ENCODE measurements around the gene MRPS2. TPM values are rescaled to one million over a fixed set of nuclear protein-coding genes. Genes with fewer than 3 reads are reported as not detected.

Gene MRPS2
- total and polyA plus RNA-seq, 3 experiments from 2014 or later, result 50.9 to 71.0 (median 66.7) TPM

DNA sequence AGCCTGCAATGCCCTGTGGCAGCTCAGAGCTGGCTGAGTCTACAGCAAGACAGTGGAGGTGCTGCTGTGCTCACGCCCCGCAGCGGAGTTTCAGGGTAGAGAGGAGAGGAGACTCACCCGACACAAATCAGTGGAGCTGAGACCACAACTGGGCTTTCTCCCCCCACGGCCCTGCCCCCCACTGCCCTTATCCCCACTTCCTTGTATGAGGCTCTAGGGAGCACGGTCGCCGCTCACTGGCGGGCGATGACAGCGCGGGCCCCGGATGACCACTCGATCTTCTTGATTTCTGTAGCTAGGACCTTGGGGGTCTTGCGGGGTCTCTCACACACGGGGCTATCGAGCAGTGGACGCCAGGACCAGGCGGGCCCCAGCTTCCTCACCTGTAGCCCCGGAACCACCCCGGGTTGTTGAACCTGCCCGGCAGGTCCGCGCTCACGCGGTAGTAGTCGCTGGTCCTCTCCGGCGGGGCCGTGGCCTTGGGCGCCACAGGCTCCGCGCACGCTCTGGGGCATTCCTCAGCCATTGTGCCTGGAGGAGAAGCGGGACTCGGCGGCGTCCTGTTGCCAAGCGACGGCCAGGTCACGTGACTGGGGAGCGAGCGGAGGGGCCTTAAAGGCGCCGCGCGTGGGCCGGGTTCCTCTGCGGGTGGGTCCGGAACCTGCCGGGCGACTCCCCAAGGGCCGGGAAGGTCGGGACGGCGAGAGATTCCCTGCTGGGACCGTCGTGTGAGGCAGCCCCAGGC is 984 bp upstream of the MRPS2 start:
- peak; percentile 78 to 93 (median 91) for DNase-seq
- peaks cover 3 to 12% of the 10 kb centered on the region in 2 donors for H3K27me3 Mint-ChIP-seq
- peak overlapping the region in 5 of 8 donors; percentile 19 to 89 (median 63) for H3K27ac Mint-ChIP-seq
- peak overlapping the region; percentile 79 to 94 (median 89) for H3K4me3 Mint-ChIP-seq
- POLR2A ChIA-PET, result no interaction called here
- H3K4me1 Mint-ChIP-seq, result peaks cover 15 to 31% (median 22%) of the 10 kb centered on the region in 3 donors
- no peaks in the 10 kb centered on the region for H3K9me3 Mint-ChIP-seq
- peaks cover 18% of the 10 kb centered on the region for H3K36me3 ChIP-seq (ENCODE audit: insufficient read depth, low read length)
- H3K4me3 ChIP-seq (ENCODE audit: low read length), result peak overlapping the region; percentile 79
- peaks cover 27% of the 10 kb centered on the region for H3K4me1 ChIP-seq (ENCODE audit: insufficient read depth, low read length)
- peak overlapping the region; percentile 64 for H3K27ac ChIP-seq (ENCODE audit: low read depth, low read length)
- CTCF ChIA-PET, result interaction anchor here (0.9 kb wide), 1 partner anchor 18 kb away, joined by 4 read pairs; no protein-coding TSS in a partner anchor
- peaks cover 0 to 28% (median 4%) of the 10 kb centered on the region in 3 donors for H3K36me3 Mint-ChIP-seq
- no peaks in the 10 kb centered on the region for H3K9me3 ChIP-seq (ENCODE audit: low read length)
- no peaks in the 10 kb centered on the region for H3K27me3 ChIP-seq (ENCODE audit: insufficient read depth, low read length, poor library complexity, severe bottlenecking)

DNA sequence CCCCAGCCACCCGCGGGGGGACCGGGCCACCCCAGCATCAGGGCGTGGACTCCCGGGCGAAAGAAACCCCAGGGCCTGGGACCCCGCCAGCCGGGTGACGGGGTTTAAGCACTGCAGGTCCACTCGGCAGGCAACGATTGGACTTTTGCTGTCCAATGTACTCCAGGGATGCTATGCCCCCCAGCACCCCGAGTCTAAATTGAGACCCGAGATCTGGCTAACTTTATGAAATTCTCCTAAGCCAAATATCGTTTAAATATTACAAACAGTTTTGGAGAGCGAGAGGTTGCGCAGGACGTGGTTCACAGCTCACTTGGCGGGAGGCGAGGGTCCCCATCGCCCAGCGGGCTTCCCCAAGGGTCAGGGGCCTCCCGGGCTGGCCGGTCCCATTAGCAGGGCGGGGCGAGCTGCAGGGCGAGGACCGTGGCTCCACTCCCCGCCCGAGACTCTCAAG is 384 bp upstream of the MRPS2 start:
- Mint-ChIP-seq H3K36me3 (peaks cover 0 to 34% (median 5%) of the 10 kb centered on the region in 3 donors), H3K9me3 (no peaks in the 10 kb centered on the region), H3K4me3 (peak overlapping the region; percentile 86 to 98 (median 91)), H3K27me3 (peaks cover 3 to 6% of the 10 kb centered on the region in 2 donors), H3K27ac (peak overlapping the region in 3 of 8 donors; percentile 21 to 89 (median 77)), H3K4me1 (peaks cover 17 to 34% (median 25%) of the 10 kb centered on the region in 3 donors)
- Histone ChIP-seq H3K36me3 (ENCODE audit: insufficient read depth, low read length) (peaks cover 18% of the 10 kb centered on the region), H3K27me3 (ENCODE audit: insufficient read depth, low read length, poor library complexity, severe bottlenecking) (no peaks in the 10 kb centered on the region), H3K27ac (ENCODE audit: low read depth, low read length) (peak overlapping the region; percentile 64), H3K4me3 (ENCODE audit: low read length) (peak overlapping the region; percentile 79), H3K4me1 (ENCODE audit: insufficient read depth, low read length) (peaks cover 27% of the 10 kb centered on the region), H3K9me3 (ENCODE audit: low read length) (no peaks in the 10 kb centered on the region)
- CTCF ChIA-PET, result interaction anchor here (0.9 kb wide), 1 partner anchor 19 kb away, joined by 4 read pairs; no protein-coding TSS in a partner anchor
- POLR2A ChIA-PET, result no interaction called here
- no peak for DNase-seq

DNA sequence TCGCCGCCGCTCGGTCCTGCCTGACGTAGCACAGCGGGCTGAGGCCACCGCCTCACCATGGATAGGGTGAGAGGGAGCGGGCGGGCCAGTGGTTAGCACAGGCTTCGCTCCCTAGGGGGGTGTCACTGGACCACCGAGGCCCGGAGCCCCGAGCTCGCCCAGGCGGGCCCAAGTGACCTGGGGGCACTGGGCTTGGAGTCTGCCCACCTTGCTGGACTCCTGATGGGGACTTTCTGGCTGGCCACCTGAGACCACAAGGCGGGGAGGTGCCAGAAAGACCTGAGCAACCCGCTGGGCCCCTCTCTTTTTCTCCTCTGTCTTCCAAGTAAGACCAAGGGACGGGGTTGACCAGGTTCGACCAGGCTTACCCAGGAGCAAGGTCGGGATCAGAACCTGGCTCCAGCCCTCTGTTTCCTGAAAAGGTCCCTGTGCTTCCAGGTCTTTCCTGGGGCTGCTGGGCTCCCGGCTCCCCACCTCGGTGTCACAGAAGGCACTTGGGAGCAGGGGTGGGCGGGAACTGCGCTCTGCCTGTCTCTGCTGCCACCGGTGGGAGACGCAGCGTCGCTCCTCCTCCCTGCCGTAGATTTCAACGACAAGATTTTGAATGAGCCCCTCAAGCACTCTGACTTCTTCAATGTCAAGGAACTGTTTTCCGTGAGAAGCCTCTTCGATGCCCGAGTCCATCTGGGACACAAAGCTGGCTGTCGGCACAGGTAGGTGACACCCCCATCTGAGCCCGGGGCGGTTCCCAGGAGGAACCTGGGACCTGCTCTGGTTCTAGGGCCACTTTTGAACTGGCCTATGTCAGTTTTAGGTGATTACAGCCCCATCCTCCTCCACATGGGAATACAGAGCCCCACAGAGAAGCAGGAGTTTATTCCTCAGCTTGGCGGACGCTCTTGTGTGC is 1.0 kb downstream of the MRPS2 start:
- peak overlapping the region; percentile 78 to 98 (median 90) for H3K4me3 Mint-ChIP-seq
- peak in 1 of 5 donors; percentile 51 for DNase-seq
- peaks cover 27% of the 10 kb centered on the region for H3K4me1 ChIP-seq (ENCODE audit: insufficient read depth, low read length)
- H3K4me3 ChIP-seq (ENCODE audit: low read length), result peak overlapping the region; percentile 79
- H3K9me3 ChIP-seq (ENCODE audit: low read length), result no peaks in the 10 kb centered on the region
- no peaks in the 10 kb centered on the region for H3K9me3 Mint-ChIP-seq
- ChIA-PET CTCF (no interaction called here), POLR2A (no interaction called here)
- H3K4me1 Mint-ChIP-seq, result peaks cover 17 to 34% (median 25%) of the 10 kb centered on the region in 3 donors
- no peaks in the 10 kb centered on the region for H3K27me3 ChIP-seq (ENCODE audit: insufficient read depth, low read length, poor library complexity, severe bottlenecking)
- H3K27ac ChIP-seq (ENCODE audit: low read depth, low read length), result peak overlapping the region; percentile 64
- peaks cover 18% of the 10 kb centered on the region for H3K36me3 ChIP-seq (ENCODE audit: insufficient read depth, low read length)
- H3K27me3 Mint-ChIP-seq, result peaks cover 3 to 4% of the 10 kb centered on the region in 2 donors
- peak overlapping the region in 4 of 8 donors; percentile 27 to 82 (median 76) for H3K27ac Mint-ChIP-seq
- H3K36me3 Mint-ChIP-seq, result peaks cover 0 to 37% (median 5%) of the 10 kb centered on the region in 3 donors

DNA sequence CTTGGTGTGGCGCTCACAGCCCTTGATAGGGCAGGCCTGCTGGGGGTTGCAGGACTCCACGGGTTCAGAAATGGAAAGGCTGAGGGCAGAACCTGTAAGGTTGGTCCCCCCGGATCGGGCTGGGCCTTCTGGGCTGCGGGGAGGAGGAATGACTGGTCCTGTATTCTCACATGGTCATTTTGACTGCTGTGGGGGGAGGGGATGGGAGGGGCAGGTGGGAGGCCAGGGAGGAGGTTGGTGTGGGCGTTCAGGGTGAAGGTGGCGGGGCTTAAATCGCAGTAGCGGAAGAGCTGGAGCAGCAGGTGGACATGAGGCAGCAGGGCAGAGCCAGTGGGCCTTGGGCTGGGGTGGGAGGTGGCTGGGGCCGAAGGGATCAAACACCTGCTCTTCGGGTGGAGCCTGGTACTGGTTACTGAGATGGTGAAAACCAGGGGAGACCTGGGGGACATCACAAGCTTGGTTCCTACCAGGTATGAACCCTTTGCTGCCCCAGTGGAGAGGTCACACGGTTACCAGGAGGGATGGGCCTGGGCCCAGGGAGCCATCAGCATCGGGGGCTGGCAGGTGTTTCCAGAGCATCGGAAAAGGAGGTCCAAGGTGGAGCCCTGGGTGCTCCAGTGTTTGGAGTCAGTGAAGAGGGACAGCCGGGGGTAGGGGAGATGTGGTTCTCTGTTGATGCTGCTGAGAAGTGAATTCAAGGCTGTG is 1.8 kb downstream of the MRPS2 start:
- Histone ChIP-seq H3K4me1 (ENCODE audit: insufficient read depth, low read length) (peaks cover 27% of the 10 kb centered on the region), H3K4me3 (ENCODE audit: low read length) (peak overlapping the region; percentile 79), H3K9me3 (ENCODE audit: low read length) (no peaks in the 10 kb centered on the region), H3K27ac (ENCODE audit: low read depth, low read length) (peak overlapping the region; percentile 64), H3K27me3 (ENCODE audit: insufficient read depth, low read length, poor library complexity, severe bottlenecking) (no peaks in the 10 kb centered on the region), H3K36me3 (ENCODE audit: insufficient read depth, low read length) (peaks cover 18% of the 10 kb centered on the region)
- H3K36me3 Mint-ChIP-seq, result peaks cover 0 to 37% (median 5%) of the 10 kb centered on the region in 3 donors
- ChIA-PET POLR2A (no interaction called here), CTCF (no interaction called here)
- H3K27ac Mint-ChIP-seq, result peak overlapping the region in 2 of 8 donors; percentile 17 to 65
- H3K4me1 Mint-ChIP-seq, result peaks cover 17 to 34% (median 25%) of the 10 kb centered on the region in 3 donors
- peaks cover 0 to 4% of the 10 kb centered on the region in 2 donors for H3K27me3 Mint-ChIP-seq
- peak overlapping the region; percentile 78 to 94 (median 86) for H3K4me3 Mint-ChIP-seq
- no peak for DNase-seq
- H3K9me3 Mint-ChIP-seq, result peaks cover 0 to 3% (median 0%) of the 10 kb centered on the region in 5 donors

DNA sequence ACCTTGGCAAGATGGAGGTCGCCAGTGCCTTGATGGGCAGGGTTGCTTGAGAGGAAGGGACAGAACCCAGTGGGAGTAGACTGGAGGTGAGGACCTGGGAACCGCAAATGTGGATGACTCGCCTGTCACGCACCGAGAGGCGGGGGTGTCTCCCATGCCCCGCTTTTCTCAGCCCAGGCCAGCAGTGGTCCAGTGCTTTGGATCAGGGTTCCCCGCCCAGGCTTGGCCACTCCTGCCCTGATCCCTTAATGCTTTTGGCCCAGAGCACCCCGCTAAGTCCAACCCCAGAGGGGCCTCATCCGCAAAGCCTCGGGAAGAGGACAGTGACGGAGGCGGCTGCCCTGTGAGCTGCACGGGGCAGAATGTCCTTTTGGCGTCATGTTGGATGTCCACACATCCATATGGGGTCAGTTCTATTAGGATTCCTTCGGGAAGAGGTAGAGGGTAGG is 2.4 kb downstream of the MRPS2 start:
- POLR2A ChIA-PET, result no interaction called here
- Histone ChIP-seq H3K27ac (ENCODE audit: low read depth, low read length) (no peak overlapping the region), H3K27me3 (ENCODE audit: insufficient read depth, low read length, poor library complexity, severe bottlenecking) (no peaks in the 10 kb centered on the region), H3K4me3 (ENCODE audit: low read length) (no peak overlapping the region), H3K9me3 (ENCODE audit: low read length) (no peaks in the 10 kb centered on the region), H3K36me3 (ENCODE audit: insufficient read depth, low read length) (peaks cover 18% of the 10 kb centered on the region), H3K4me1 (ENCODE audit: insufficient read depth, low read length) (peaks cover 27% of the 10 kb centered on the region)
- peaks cover 17 to 34% (median 25%) of the 10 kb centered on the region in 3 donors for H3K4me1 Mint-ChIP-seq
- H3K4me3 Mint-ChIP-seq, result peak overlapping the region in 6 of 7 donors; percentile 20 to 92 (median 58)
- peaks cover 0 to 37% (median 5%) of the 10 kb centered on the region in 3 donors for H3K36me3 Mint-ChIP-seq
- H3K27me3 Mint-ChIP-seq, result peaks cover 0 to 3% of the 10 kb centered on the region in 2 donors
- peak overlapping the region in 1 of 8 donors; percentile 17 for H3K27ac Mint-ChIP-seq
- DNase-seq, result peak in 1 of 5 donors; percentile 40
- CTCF ChIA-PET, result no interaction called here
- peaks cover 0 to 3% (median 0%) of the 10 kb centered on the region in 5 donors for H3K9me3 Mint-ChIP-seq

DNA sequence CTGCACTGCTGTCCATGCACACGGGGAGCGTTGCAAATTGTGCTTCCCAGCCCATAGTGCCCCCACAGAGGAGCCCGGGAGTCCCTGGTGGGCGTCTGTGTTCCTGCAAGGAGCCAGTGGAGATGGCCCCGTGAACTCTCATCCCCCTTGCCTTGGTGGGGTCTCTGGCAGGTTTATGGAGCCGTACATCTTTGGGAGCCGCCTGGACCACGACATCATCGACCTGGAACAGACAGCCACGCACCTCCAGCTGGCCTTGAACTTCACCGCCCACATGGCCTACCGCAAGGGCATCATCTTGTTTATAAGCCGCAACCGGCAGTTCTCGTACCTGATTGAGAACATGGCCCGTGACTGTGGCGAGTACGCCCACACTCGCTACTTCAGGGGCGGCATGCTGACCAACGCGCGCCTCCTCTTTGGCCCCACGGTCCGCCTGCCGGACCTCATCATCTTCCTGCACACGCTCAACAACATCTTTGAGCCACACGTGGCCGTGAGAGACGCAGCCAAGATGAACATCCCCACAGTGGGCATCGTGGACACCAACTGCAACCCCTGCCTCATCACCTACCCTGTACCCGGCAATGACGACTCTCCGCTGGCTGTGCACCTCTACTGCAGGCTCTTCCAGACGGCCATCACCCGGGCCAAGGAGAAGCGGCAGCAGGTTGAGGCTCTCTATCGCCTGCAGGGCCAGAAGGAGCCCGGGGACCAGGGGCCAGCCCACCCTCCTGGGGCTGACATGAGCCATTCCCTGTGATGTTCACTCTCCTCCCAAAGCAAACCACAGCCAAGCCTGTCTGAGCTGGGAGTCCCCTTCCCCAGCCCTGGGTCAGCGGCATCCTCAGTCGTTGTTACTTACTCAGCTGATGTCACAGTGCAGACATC is 3.1 kb downstream of the MRPS2 start:
- CTCF ChIA-PET, result interaction anchor here (1.4 kb wide), 1 partner anchor 13 kb away, joined by 4 read pairs; no protein-coding TSS in a partner anchor
- H3K9me3 Mint-ChIP-seq, result peaks cover 0 to 3% (median 0%) of the 10 kb centered on the region in 5 donors
- Histone ChIP-seq H3K36me3 (ENCODE audit: insufficient read depth, low read length) (peaks cover 18% of the 10 kb centered on the region), H3K27ac (ENCODE audit: low read depth, low read length) (no peak overlapping the region), H3K27me3 (ENCODE audit: insufficient read depth, low read length, poor library complexity, severe bottlenecking) (no peaks in the 10 kb centered on the region), H3K4me1 (ENCODE audit: insufficient read depth, low read length) (peaks cover 27% of the 10 kb centered on the region), H3K9me3 (ENCODE audit: low read length) (no peaks in the 10 kb centered on the region), H3K4me3 (ENCODE audit: low read length) (no peak overlapping the region)
- POLR2A ChIA-PET, result no interaction called here
- H3K4me3 Mint-ChIP-seq, result peak overlapping the region; percentile 20 to 92 (median 58)
- DNase-seq, result peak in 1 of 5 donors; percentile 36
- peak overlapping the region in 1 of 8 donors; percentile 56 for H3K27ac Mint-ChIP-seq
- no peaks in the 10 kb centered on the region for H3K27me3 Mint-ChIP-seq
- peaks cover 17 to 34% (median 25%) of the 10 kb centered on the region in 3 donors for H3K4me1 Mint-ChIP-seq
- H3K36me3 Mint-ChIP-seq, result peaks cover 0 to 37% (median 5%) of the 10 kb centered on the region in 3 donors
